SH-SY5Y (cell line): ENCODE data around the gene CD151.

Experiments
- GATA2 ChIP-seq: IDR thresholded peaks from 2 replicates; pipeline ENCODE4 v1.6.1; 2011; ENCODE audit warnings: mild to moderate bottlenecking, low read depth, low read length
- GATA3 ChIP-seq: IDR thresholded peaks from 2 replicates; pipeline ENCODE4 v1.6.1; 2011; ENCODE audit warnings: low read depth, mild to moderate bottlenecking, low read length, moderate library complexity

DNA sequence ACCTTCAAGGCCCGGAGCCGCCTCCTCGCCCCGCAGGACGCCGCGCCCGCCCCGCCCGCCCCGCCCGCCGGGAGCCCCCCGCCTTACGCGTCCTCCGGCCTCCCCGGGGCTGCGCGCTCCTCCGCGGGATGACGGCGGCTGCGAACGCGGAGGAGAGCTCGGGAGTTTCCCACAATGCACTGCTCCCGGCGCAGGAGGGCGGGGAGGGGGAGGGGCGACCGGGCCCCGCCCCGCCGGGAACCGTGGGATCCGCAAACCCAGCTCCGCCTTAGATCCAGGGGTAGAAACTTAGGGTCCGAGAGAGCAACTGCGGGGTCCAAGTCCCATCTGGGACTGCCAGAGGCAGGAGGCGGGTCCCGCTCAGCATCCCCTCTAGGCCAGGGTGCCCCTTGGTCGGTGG is 42.8 kb upstream of the CD151 start, which contains the start of gene CEND1:
- TF ChIP-seq GATA3: no peak
- no peak for TF ChIP-seq GATA2
